Ovary (tissue), 3 donors: ENCODE data around the gene DPH6.

Source experiments
- CTCF ChIP-seq, 3 donors: fragments of 450-650 bp in 2 of 3; fragments of 200-600 bp in 1 of 3; IDR thresholded peaks; one replicate each; pipeline versions ENCODE4 v1.5.1 to v1.8.0; 2016 to 2022; ENCODE audit warnings: antibody characterized with exemption in 3 of 3, mild to moderate bottlenecking in 1 of 3
- POLR2A ChIP-seq: fragments of 450-650 bp; IDR thresholded peaks from one replicate; pipeline ENCODE4 v1.6.1; 2017; ENCODE audit warnings: antibody characterized with exemption, mild to moderate bottlenecking, moderate library complexity
- donor health status: DM: no; HTN: no; CAD: no.

- TF ChIP-seq POLR2A (no peak), CTCF (IDR thresholded peaks at IDR 0.05) (no peak)
Measured at GRCh38 chr15:35490511-35490910, 55.5 kb downstream of the DPH6 start.
